ENCODE results near the gene NANOG. TPM values are rescaled to one million over a fixed set of nuclear protein-coding genes. Genes with fewer than 3 reads are reported as not detected.
"Not testable (repeated sequence)": the region's sequence is repeated elsewhere in the genome, so short reads cannot be mapped to it uniquely, and the experiment has no call there.

NANOG gene
- total and polyA plus RNA-seq, 11 donors: 0.18 to 0.33 TPM; not detected in 9

DNA sequence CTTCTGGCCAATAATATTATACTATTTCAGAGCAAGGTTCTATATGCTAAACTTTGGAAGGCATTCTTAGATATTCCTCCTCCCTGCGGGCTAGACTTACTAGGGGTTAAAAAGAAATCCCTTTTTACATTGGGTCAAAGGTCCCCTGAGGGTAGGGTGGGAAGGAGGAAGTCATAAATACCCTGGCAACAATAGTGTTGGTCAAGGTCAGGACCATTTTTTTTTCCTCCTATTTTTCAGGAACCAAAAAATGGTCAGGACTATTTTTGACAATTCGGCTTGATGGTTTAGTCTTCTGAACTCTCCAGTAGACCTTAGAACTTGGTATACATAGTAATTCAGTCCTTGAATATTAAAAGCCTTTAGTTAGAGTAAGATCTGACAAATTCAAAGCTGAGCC is 4.5 kb upstream of the NANOG start:
- DNase-seq: no peak
- 46 to 55% (median 51%) methylated on average over 2 of the region's 2 CpGs for WGBS, 4 donors

DNA sequence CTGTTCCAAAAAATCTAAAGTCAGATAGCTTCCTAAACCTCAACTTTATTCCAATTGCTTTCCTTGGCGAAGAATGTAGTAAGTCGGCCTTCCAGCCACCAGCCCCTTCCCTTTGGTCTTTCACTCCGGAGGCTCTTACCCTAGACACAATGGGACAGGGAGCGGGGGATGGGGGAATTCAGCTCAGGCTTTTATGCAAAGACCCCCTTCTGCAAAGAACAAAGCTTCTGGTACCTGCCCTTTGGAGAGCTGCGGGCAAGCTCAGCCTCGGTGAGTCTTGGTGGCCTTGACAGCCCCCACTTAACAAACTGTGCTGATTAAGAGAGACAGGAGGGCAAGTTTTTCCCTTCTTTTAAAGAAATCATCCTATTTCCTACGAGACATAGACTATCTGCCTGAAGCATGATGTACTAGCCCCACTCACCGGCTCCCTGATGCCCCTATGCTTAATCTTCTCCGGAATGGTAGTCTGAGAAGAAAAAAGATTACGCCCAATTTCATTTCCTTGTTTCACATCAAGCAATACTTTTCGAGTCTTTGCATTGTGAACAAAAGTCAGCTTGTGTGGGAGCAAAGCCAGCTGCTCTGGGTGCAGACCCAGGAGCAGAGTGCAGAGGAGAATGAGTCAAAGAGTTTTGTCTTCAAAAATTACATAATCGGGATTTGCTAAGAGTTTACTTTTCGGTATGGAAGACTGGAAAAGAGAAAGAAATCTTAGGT is 1.5 kb upstream of the NANOG start:
- H3K9me3 ChIP-seq: no peaks in the 10 kb centered on the region
- DNase-seq: no peak
- no peak overlapping the region for H3K27ac ChIP-seq
- WGBS, 4 donors: 23 to 34% (median 28%) methylated on average over 13 of the region's 13 CpGs
- H3K4me3 ChIP-seq: no peak overlapping the region
- H3K36me3 ChIP-seq: no peaks in the 10 kb centered on the region
- H3K27me3 ChIP-seq: peaks cover 0 to 40% (median 7%) of the 10 kb centered on the region in 9 donors
- H3K4me1 ChIP-seq: no peaks in the 10 kb centered on the region
- TF ChIP-seq POLR2A (IDR thresholded peaks at IDR 0.05): no peak
- TF ChIP-seq, protein P1, sequence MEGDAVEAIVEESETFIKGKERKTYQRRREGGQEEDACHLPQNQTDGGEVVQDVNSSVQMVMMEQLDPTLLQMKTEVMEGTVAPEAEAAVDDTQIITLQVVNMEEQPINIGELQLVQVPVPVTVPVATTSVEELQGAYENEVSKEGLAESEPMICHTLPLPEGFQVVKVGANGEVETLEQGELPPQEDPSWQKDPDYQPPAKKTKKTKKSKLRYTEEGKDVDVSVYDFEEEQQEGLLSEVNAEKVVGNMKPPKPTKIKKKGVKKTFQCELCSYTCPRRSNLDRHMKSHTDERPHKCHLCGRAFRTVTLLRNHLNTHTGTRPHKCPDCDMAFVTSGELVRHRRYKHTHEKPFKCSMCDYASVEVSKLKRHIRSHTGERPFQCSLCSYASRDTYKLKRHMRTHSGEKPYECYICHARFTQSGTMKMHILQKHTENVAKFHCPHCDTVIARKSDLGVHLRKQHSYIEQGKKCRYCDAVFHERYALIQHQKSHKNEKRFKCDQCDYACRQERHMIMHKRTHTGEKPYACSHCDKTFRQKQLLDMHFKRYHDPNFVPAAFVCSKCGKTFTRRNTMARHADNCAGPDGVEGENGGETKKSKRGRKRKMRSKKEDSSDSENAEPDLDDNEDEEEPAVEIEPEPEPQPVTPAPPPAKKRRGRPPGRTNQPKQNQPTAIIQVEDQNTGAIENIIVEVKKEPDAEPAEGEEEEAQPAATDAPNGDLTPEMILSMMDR (IDR thresholded peaks at IDR 0.05): no peak
- ATAC-seq: no peak
- intact Hi-C loops (cut with DNase I): no loop called here

More for the DNA sequence above, 4.5 kb upstream of the NANOG start:
- Histone ChIP-seq H3K27ac (no peak overlapping the region), H3K4me3 (no peak overlapping the region), H3K36me3 (no peaks in the 10 kb centered on the region), H3K9me3 (no peaks in the 10 kb centered on the region), H3K27me3 (peaks cover 0 to 26% (median 7%) of the 10 kb centered on the region in 9 donors), H3K4me1 (no peaks in the 10 kb centered on the region)
- TF ChIP-seq, protein P1 (IDR thresholded peaks at IDR 0.05): no peak
- TF ChIP-seq POLR2A (IDR thresholded peaks at IDR 0.05): no peak
- intact Hi-C loops (cut with DNase I): no loop called here
- ATAC-seq: no peak

DNA sequence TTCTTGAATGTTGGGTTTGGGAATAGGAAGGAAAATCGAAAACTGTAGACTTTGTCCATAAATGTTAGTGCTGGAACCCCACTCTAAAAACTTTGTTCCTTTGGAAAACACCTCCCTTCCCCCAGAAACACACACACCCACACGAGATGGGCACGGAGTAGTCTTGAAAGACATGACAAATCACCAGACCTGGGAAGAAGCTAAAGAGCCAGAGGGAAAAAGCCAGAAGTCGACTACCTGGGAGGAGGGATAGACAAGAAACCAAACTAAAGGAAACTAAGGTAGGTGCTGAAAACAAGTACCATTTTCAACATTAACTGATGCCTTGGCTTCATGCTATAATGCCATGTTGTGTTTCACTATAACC is 925 bp upstream of the NANOG start:
- TF ChIP-seq POLR2A (IDR thresholded peaks at IDR 0.05): no peak
- TF ChIP-seq, protein P1 (IDR thresholded peaks at IDR 0.05): no peak
- no peak for ATAC-seq
- H3K4me1 ChIP-seq: no peaks in the 10 kb centered on the region
- DNase-seq: no peak
- WGBS, 4 donors: 20 to 27% (median 24%) methylated on average over 4 of the region's 4 CpGs
- no peak overlapping the region for H3K27ac ChIP-seq
- no peaks in the 10 kb centered on the region for H3K9me3 ChIP-seq
- H3K36me3 ChIP-seq: no peaks in the 10 kb centered on the region
- H3K4me3 ChIP-seq: no peak overlapping the region
- peaks cover 0 to 40% (median 7%) of the 10 kb centered on the region in 9 donors for H3K27me3 ChIP-seq
- intact Hi-C loops (cut with DNase I): no loop called here

DNA sequence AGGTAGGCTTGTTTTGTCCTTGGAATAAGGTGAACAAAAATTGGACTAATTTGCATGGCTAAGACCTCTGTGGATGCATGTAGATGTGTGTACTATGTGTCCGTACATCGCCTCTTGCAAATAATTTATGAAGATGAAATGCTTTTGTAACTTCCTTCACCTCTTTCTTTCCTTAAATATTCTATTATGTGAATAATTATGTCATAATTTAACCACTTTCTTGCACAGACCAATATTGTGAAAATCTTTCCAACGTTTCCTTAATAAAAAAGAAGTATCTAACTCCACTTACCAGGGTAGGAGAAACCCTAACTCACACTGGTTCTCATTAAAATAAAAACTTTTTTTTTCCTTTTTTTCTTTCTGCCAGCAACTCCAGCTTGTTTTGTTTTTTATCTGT is 4.0 kb downstream of the NANOG start:
- H3K27ac ChIP-seq: no peak overlapping the region
- no peaks in the 10 kb centered on the region for H3K9me3 ChIP-seq
- no peaks in the 10 kb centered on the region for H3K36me3 ChIP-seq
- H3K27me3 ChIP-seq: peaks cover 0 to 21% (median 2%) of the 10 kb centered on the region in 9 donors
- TF ChIP-seq, protein P1 (IDR thresholded peaks at IDR 0.05): no peak
- TF ChIP-seq POLR2A (IDR thresholded peaks at IDR 0.05): no peak
- H3K4me1 ChIP-seq: no peaks in the 10 kb centered on the region
- H3K4me3 ChIP-seq: no peak overlapping the region
- 55 to 89% (median 69%) methylated on average over 3 of the region's 3 CpGs for WGBS, 4 donors
- DNase-seq: no peak
- intact Hi-C loops (cut with DNase I): no loop called here
- no peak for ATAC-seq

DNA sequence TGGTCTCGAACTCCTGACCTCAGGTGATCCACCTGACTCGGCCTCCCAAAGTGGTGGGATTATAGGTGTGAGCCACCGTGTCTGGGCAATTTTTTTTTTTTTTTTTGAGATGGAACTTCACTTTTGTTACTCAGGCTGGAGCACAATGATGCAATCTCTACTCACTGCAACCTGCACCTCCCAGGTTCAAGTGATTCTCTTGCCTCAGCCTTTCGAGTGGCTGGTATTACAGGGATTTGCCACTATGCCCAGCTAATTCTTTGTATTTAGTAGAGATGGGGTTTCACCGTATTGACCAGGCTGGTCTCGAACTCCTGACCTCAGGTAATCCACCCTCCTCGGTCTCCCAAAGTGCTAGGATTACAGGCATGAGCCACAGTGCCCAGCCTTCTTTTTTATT is 8.1 kb downstream of the NANOG start:
- H3K9me3 ChIP-seq; H3K27me3 ChIP-seq; H3K36me3 ChIP-seq; intact Hi-C loops (cut with DNase I); ATAC-seq; H3K4me3 ChIP-seq; DNase-seq; H3K27ac ChIP-seq; H3K4me1 ChIP-seq: not testable (repeated sequence)
- 76 to 94% (median 88%) methylated on average over 7 of the region's 7 CpGs for WGBS, 4 donors
